ENCODE data around the gene CORIN. TPM values are rescaled to one million over a fixed set of nuclear protein-coding genes. Genes with fewer than 3 reads are reported as not detected.

CORIN gene
- total and polyA plus RNA-seq, 2 experiments from 2014 or later, result not detected

- no peaks in the 10 kb centered on the region for H4K20me1 ChIP-seq (replicated peaks; ENCODE audit: insufficient read depth)
- no peaks in the 10 kb centered on the region for H3K36me3 ChIP-seq (ENCODE audit: insufficient read depth)
- H3K27me3 ChIP-seq (ENCODE audit: insufficient read depth), result no peaks in the 10 kb centered on the region
- H3F3A ChIP-seq (replicated peaks; ENCODE audit: low read depth), result no peaks in the 10 kb centered on the region
- Mint-ChIP-seq H3K4me3 (no peak overlapping the region), H3K36me3 (ENCODE audit: low read depth) (no peaks in the 10 kb centered on the region), H3K27me3 (ENCODE audit: insufficient read depth, low read depth, poor library complexity) (no peaks in the 10 kb centered on the region), H3K9me3 (no peaks in the 10 kb centered on the region), H3K27ac (no peak overlapping the region), H3K4me1 (peaks cover 3% of the 10 kb centered on the region; the same call in 2 of the 3 replicates)
- no peak overlapping the region for H3K4me3 ChIP-seq
- DNase-seq (ENCODE audit: low spot score) (no peak), ATAC-seq (no peak)
- H3K4me2 ChIP-seq, result no peak overlapping the region
- H2AFZ ChIP-seq, result no peak overlapping the region
- H3K79me2 ChIP-seq (replicated peaks; ENCODE audit: insufficient read depth), result no peaks in the 10 kb centered on the region
- H3K4me1 ChIP-seq (ENCODE audit: insufficient read depth), result 0 out of 2 replicates have a peak, but pooled peaks cover 6% of the 10 kb centered on the region
- H3K9me2 ChIP-seq (ENCODE audit: insufficient read depth), result no peaks in the 10 kb centered on the region
- H3K27ac ChIP-seq (ENCODE audit: low read depth), result no peak overlapping the region
- no peak for TF ChIP-seq CREB1 (CRISPR knock-in tag; IDR thresholded peaks at IDR 0.05; ENCODE audit: low read depth)
- TF ChIP-seq STAT1 (IDR thresholded peaks at IDR 0.05; ENCODE audit: unreplicated experiment), result no peak
- no peak for TF ChIP-seq ZNF462 (CRISPR knock-in tag; IDR thresholded peaks at IDR 0.05)
- TF ChIP-seq POLR2AphosphoS5 (IDR thresholded peaks at IDR 0.05; ENCODE audit: low read depth), result no peak
Observed at GRCh38 chr4:47668256-47668655, 169.6 kb downstream of the CORIN start.

- H2AFZ ChIP-seq, result no peak overlapping the region; the same call in 1 of the 2 replicates
- DNase-seq (ENCODE audit: low spot score) (no peak), ATAC-seq (no peak)
- Mint-ChIP-seq H3K9me3 (no peaks in the 10 kb centered on the region), H3K27ac (no peak overlapping the region), H3K27me3 (ENCODE audit: insufficient read depth, low read depth, poor library complexity) (no peaks in the 10 kb centered on the region), H3K4me1 (peaks cover 3% of the 10 kb centered on the region; the same call in 2 of the 3 replicates), H3K4me3 (no peak overlapping the region), H3K36me3 (ENCODE audit: low read depth) (no peaks in the 10 kb centered on the region)
- no peak overlapping the region for H3K27ac ChIP-seq (ENCODE audit: low read depth)
- 0 out of 2 replicates have a peak, but pooled peaks cover 6% of the 10 kb centered on the region for H3K4me1 ChIP-seq (ENCODE audit: insufficient read depth)
- no peaks in the 10 kb centered on the region for H3K9me2 ChIP-seq (ENCODE audit: insufficient read depth)
- H3K36me3 ChIP-seq (ENCODE audit: insufficient read depth), result no peaks in the 10 kb centered on the region
- no peaks in the 10 kb centered on the region for H4K20me1 ChIP-seq (replicated peaks; ENCODE audit: insufficient read depth)
- no peak overlapping the region for H3K4me3 ChIP-seq
- no peaks in the 10 kb centered on the region for H3F3A ChIP-seq (replicated peaks; ENCODE audit: low read depth)
- H3K27me3 ChIP-seq (ENCODE audit: insufficient read depth), result no peaks in the 10 kb centered on the region
- H3K79me2 ChIP-seq (replicated peaks; ENCODE audit: insufficient read depth), result no peaks in the 10 kb centered on the region
- H3K4me2 ChIP-seq, result no peak overlapping the region
- TF ChIP-seq EZH2phosphoT487 (IDR thresholded peaks at IDR 0.05; ENCODE audit: unreplicated experiment), result no peak
- no peak for TF ChIP-seq NANOG (IDR thresholded peaks at IDR 0.05; ENCODE audit: borderline replicate concordance)
- no peak for TF ChIP-seq CREB1 (CRISPR knock-in tag; IDR thresholded peaks at IDR 0.05; ENCODE audit: low read depth)
- no peak for TF ChIP-seq ZNF462 (CRISPR knock-in tag; IDR thresholded peaks at IDR 0.05)
- no peak for TF ChIP-seq ZNF331 (CRISPR knock-in tag; IDR thresholded peaks at IDR 0.05; ENCODE audit: low read depth)
- TF ChIP-seq STAT1 (IDR thresholded peaks at IDR 0.05; ENCODE audit: unreplicated experiment), result no peak
Observed at GRCh38 chr4:47667552-47667951, 170.3 kb downstream of the CORIN start.

Data from GM23338 (cell line).